ENCODE results near the gene NT5DC4. TPM values are rescaled to one million over a fixed set of nuclear protein-coding genes. Genes with fewer than 3 reads are reported as not detected.
A peak's percentile ranks its signal among the peaks of the same experiment; 100 is the strongest.

The NT5DC4 gene
- total and polyA plus RNA-seq, 12 donors, result 0.22 to 0.56 (median 0.24) TPM; not detected in 9

GRCh38 chr2:112762276-112762675, 41.5 kb downstream of the NT5DC4 start:
- peaks cover 6 to 11% of the 10 kb centered on the region in 2 donors for H3K4me1 ChIP-seq (replicated peaks in 1 of 2)
- H3K4me3 ChIP-seq, result no peak overlapping the region
- DNase-seq, result no peak
- H3K27ac ChIP-seq, result no peak overlapping the region
- H3K9me3 ChIP-seq (replicated peaks in 1 of 3), result no peaks in the 10 kb centered on the region
- TF ChIP-seq CTCF (IDR thresholded peaks at IDR 0.05) (no peak), POLR2A (IDR thresholded peaks at IDR 0.05) (no peak)
- H3K27me3 ChIP-seq, result no peaks in the 10 kb centered on the region
- H3K36me3 ChIP-seq (replicated peaks in 1 of 2), result no peaks in the 10 kb centered on the region
- 89 to 94% (median 92%) methylated on average over 4 of the region's 4 CpGs for WGBS, 4 donors
- intact Hi-C loops (cut with DNase I), result no loop called here

- Histone ChIP-seq H3K36me3 (replicated peaks in 1 of 2) (no peaks in the 10 kb centered on the region), H3K9me3 (replicated peaks in 1 of 3) (no peaks in the 10 kb centered on the region), H3K27me3 (no peaks in the 10 kb centered on the region), H3K4me1 (replicated peaks in 1 of 2) (peaks cover 6 to 11% of the 10 kb centered on the region in 2 donors), H3K4me3 (peak within 1 kb of the TSS in 2 of 4 donors; percentile 52 to 74), H3K27ac (no peak within 1 kb of the TSS)
- TF ChIP-seq POLR2A (IDR thresholded peaks at IDR 0.05) (no peak), CTCF (IDR thresholded peaks at IDR 0.05) (no peak)
- peak; percentile 94 to 98 (median 96) for DNase-seq
- 0 to 1% (median 0%) methylated on average over 17 to 79 of the region's 79 CpGs for WGBS, 4 donors
- intact Hi-C loops (cut with DNase I), result no loop called here
Measured at GRCh38 chr2:112764071-112765044, 43.5 kb downstream of the NT5DC4 start, which contains the start of gene CKAP2L. Gene CKAP2L (minus strand): TSS chr2:112764609. CDS start chr2:112764598, 11 bp downstream.

GRCh38 chr2:112765251-112765650, 44.4 kb downstream of the NT5DC4 start:
- no peak overlapping the region for H3K27ac ChIP-seq
- peaks cover 6 to 11% of the 10 kb centered on the region in 2 donors for H3K4me1 ChIP-seq (replicated peaks in 1 of 2)
- no peaks in the 10 kb centered on the region for H3K9me3 ChIP-seq (replicated peaks in 1 of 3)
- no peak for TF ChIP-seq CTCF (IDR thresholded peaks at IDR 0.05)
- no peak for TF ChIP-seq POLR2A (IDR thresholded peaks at IDR 0.05)
- intact Hi-C loops (cut with DNase I), result no loop called here
- peak overlapping the region in 1 of 4 donors; percentile 74 for H3K4me3 ChIP-seq
- DNase-seq, result no peak
- no peaks in the 10 kb centered on the region for H3K27me3 ChIP-seq
- no peaks in the 10 kb centered on the region for H3K36me3 ChIP-seq (replicated peaks in 1 of 2)
- 51 to 63% (median 57%) methylated on average over 4 of the region's 4 CpGs for WGBS, 4 donors

- no peak for DNase-seq
- H3K9me3 ChIP-seq (replicated peaks in 1 of 3), result no peaks in the 10 kb centered on the region
- peak overlapping the region in 1 of 4 donors; percentile 10 for H3K4me3 ChIP-seq
- intact Hi-C loops (cut with DNase I), result no loop called here
- TF ChIP-seq POLR2A (IDR thresholded peaks at IDR 0.05) (no peak), CTCF (IDR thresholded peaks at IDR 0.05) (no peak)
- H3K27me3 ChIP-seq, result no peaks in the 10 kb centered on the region
- peaks cover 6 to 11% of the 10 kb centered on the region in 2 donors for H3K4me1 ChIP-seq (replicated peaks in 1 of 2)
- 64 to 82% (median 69%) methylated on average over 6 of the region's 6 CpGs for WGBS, 4 donors
- H3K27ac ChIP-seq, result no peak overlapping the region
- no peaks in the 10 kb centered on the region for H3K36me3 ChIP-seq (replicated peaks in 1 of 2)
Measured at GRCh38 chr2:112767693-112768330, 47.0 kb downstream of the NT5DC4 start.
